Uterus (tissue), 4 donors: Measurements from ENCODE around the gene OTOP2. TPM values are rescaled to one million over a fixed set of nuclear protein-coding genes. Genes with fewer than 3 reads are reported as not detected.
"Not testable (repeated sequence)": the region's sequence is repeated elsewhere in the genome, so short reads cannot be mapped to it uniquely, and the experiment has no call there.

Experiments
- DNase-seq, 2 donors: peaks; one replicate each; pipeline ENCODE4 v3.0.0-alpha.2; 2019 to 2020
- H3K27ac ChIP-seq, 2 donors: fragments of 200-600 bp; sonication (generic); 1 replicate in 1 of 2; 2 replicates in 1 of 2; pipeline ENCODE4 v1.5.1; 2016 to 2018
- H3K27me3 ChIP-seq, 2 donors: fragments of 200-600 bp; sonication (generic); one replicate each; pipeline ENCODE4 v1.5.1; 2018 to 2019; ENCODE audit warnings: control low read depth in 1 of 2
- H3K36me3 ChIP-seq, 2 donors: fragments of 200-600 bp; sonication (generic); one replicate each; pipeline ENCODE4 v1.5.1; 2019; ENCODE audit warnings: control low read depth in 1 of 2
- H3K4me1 ChIP-seq, 2 donors: fragments of 200-600 bp; sonication (generic); one replicate each; pipeline ENCODE4 v1.5.1; 2018 to 2019; ENCODE audit warnings: control low read depth in 1 of 2
- H3K4me3 ChIP-seq, 2 donors: fragments of 200-600 bp; sonication (generic); 1 replicate in 1 of 2; 2 replicates in 1 of 2; pipeline ENCODE4 v1.5.1; 2018 to 2019; ENCODE audit warnings: mild to moderate bottlenecking in 1 of 2
- H3K9me3 ChIP-seq, 2 donors: fragments of 200-600 bp; sonication (generic); one replicate each; pipeline ENCODE4 v1.5.1; 2019; ENCODE audit warnings: control low read depth in 1 of 2
- POLR2A ChIP-seq, 2 donors: fragments of 450-650 bp; IDR thresholded peaks; one replicate each; pipeline ENCODE4 v1.6.1; 2016; ENCODE audit warnings: antibody characterized with exemption in 2 of 2, mild to moderate bottlenecking in 1 of 2, moderate library complexity in 1 of 2
- intact Hi-C: fragments of 100-400 bp; cut with DNase I; formaldehyde crosslinking; loops from one replicate; pipeline ENCODE4 v1.15.1; 2023; ENCODE audit warnings: low total_unique reads
- total RNA-seq, 4 donors: library from RNA; depleted of rRNA in 3 of 4; stranded (reverse); fragments of >200 nt in 3 of 4; gene quantifications; one replicate each; pipeline versions ENCODE4 v1.1.0 to v1.2.4, GENCODE V29; 2014 to 2023
- TF ChIP-seq, protein P1 (sequence below), 4 experiments: fragments of 200-600 bp in 2 of 4; fragments of 450-650 bp in 2 of 4; sonication (generic) in 2 of 4; IDR thresholded peaks; one replicate each; pipeline ENCODE4 v1.5.1; 2016 to 2019; ENCODE audit warnings: antibody characterized with exemption in 4 of 4, mild to moderate bottlenecking in 2 of 4, moderate library complexity in 1 of 4
- donor health status: DM: yes; HTN: yes; CAD: no.

Gene OTOP2
- total RNA-seq, 4 donors from 2014 or later: 0.46 TPM; not detected in 3

DNA sequence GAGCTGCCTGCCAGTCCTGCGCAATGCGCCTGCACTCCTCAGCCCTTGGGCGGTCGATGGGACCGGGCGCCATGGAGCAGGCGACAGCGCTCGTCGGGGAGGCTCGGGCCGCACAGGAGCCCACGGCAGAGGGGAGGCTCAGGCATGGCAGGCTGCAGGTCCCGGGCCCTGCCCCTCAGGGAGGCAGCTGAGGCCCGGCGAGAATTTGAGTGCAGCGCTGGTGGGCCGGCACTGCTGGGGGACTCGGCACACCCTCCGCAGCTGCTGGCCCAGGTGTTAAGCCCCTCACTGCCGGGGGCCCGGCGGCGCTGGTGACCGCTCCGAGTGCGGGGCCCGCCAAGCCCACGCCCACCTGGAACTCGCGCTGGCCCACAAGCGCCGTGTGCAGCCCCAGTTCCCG is 17.1 kb upstream of the OTOP2 start:
- Histone ChIP-seq H3K36me3 (no peaks in the 10 kb centered on the region), H3K4me1 (no peaks in the 10 kb centered on the region), H3K27me3 (peaks cover 0 to 5% of the 10 kb centered on the region in 2 donors), H3K27ac (no peak overlapping the region), H3K9me3 (no peaks in the 10 kb centered on the region), H3K4me3 (no peak overlapping the region)
- intact Hi-C loops: no loop called here
- no peak for DNase-seq
- no peak for TF ChIP-seq POLR2A (IDR thresholded peaks at IDR 0.05)
- TF ChIP-seq, protein P1, sequence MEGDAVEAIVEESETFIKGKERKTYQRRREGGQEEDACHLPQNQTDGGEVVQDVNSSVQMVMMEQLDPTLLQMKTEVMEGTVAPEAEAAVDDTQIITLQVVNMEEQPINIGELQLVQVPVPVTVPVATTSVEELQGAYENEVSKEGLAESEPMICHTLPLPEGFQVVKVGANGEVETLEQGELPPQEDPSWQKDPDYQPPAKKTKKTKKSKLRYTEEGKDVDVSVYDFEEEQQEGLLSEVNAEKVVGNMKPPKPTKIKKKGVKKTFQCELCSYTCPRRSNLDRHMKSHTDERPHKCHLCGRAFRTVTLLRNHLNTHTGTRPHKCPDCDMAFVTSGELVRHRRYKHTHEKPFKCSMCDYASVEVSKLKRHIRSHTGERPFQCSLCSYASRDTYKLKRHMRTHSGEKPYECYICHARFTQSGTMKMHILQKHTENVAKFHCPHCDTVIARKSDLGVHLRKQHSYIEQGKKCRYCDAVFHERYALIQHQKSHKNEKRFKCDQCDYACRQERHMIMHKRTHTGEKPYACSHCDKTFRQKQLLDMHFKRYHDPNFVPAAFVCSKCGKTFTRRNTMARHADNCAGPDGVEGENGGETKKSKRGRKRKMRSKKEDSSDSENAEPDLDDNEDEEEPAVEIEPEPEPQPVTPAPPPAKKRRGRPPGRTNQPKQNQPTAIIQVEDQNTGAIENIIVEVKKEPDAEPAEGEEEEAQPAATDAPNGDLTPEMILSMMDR (IDR thresholded peaks at IDR 0.05): no peak

DNA sequence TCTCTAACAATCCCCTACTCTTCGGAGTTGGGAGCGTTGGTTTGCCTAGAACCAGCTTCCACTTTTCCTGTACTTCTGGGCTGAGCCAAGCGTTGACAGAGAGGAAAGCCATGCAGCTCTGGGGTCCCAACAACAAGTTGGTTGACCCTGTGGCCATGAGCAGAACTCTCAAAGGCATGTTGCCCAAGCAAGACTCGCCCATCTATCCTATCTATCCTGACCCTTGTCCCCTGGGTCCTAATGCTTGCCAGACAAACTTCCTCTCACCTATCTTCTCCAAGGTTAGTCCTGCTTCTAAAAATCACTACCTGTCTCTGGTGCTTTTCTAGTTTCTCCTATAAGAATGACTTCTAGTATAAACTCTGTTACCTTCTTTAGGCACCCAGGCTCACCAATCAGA is 15.0 kb upstream of the OTOP2 start:
- DNase-seq, H3K9me3 ChIP-seq, H3K27ac ChIP-seq, H3K4me1 ChIP-seq, H3K4me3 ChIP-seq, intact Hi-C loops, H3K27me3 ChIP-seq, H3K36me3 ChIP-seq: not testable (repeated sequence)

DNA sequence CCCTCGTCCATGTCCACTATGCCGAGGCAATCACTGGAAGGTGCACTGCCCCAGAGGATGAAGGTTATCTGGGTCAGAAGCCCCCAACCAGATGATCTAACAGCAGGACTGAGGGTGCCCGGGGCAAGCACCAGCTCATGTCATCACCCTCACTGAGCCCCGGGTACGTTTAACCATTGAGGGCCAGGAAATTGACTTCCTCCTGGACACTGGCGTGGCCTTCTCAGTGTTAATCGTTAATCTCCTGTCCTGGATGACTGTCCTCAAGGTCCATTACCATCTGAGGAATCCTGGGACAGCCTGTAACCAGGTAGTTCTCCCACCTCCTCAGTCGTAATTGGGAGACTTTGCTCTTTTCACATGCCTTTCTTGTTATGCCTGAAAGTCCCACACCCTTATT is 12.7 kb upstream of the OTOP2 start:
- H3K36me3 ChIP-seq, intact Hi-C loops, H3K9me3 ChIP-seq, H3K27ac ChIP-seq, H3K27me3 ChIP-seq, H3K4me3 ChIP-seq, DNase-seq, H3K4me1 ChIP-seq: not testable (repeated sequence)

DNA sequence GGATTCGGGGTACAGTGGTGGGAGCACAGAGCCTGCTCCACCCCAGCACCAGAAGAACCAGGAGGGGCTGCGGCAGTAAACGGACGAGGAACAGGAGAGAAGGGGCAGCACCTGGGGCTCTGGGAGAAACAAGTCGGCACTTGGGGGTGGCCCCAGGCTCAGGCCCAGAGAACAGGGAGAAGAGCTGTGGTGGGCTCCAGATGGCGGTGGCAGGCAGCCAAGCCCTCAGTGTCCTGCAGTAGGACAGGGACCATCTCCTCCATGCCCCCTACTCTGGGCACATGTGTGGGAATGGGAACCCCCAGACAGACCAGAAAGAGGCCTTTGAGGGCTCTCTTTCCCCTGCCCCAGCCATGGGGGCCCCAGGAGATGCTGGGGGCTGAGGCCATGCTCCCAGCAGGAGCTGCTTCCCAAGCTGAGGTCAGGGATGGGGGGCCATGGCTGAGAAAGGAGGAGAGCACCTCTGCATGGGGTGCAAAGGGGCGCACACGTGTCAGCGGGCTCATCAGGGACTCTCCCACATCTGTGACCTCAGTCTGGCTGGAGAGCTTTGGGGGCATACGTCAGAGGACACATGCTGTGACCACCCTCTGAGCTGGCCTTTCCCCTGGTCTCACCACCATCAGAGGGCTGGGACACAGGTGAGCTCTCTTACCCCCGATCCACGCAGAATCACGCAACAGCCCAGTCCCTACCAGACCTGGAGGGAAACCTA is 7.8 kb upstream of the OTOP2 start:
- no peaks in the 10 kb centered on the region for H3K4me1 ChIP-seq
- no peaks in the 10 kb centered on the region for H3K27me3 ChIP-seq
- no peaks in the 10 kb centered on the region for H3K9me3 ChIP-seq
- no peak for DNase-seq
- TF ChIP-seq, protein P1 (IDR thresholded peaks at IDR 0.05): no peak
- TF ChIP-seq POLR2A (IDR thresholded peaks at IDR 0.05): no peak
- no peak overlapping the region for H3K27ac ChIP-seq
- intact Hi-C loops: no loop called here
- no peaks in the 10 kb centered on the region for H3K36me3 ChIP-seq
- H3K4me3 ChIP-seq: no peak overlapping the region

DNA sequence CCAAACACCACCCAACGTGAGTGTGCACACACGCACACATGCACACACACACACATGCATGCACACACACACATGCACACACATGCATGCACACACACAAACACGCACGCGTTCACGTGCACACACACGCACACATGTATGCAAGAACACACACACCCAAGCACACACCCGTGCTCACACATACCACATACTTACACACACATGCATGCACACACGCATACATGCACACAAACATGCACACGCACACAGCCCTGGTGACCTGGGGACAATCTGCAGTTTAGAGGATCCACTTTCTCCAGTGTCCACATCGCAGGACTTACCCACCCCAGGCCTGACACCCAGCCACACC is 7.2 kb upstream of the OTOP2 start:
- Histone ChIP-seq H3K27ac (no peak overlapping the region), H3K9me3 (no peaks in the 10 kb centered on the region), H3K27me3 (no peaks in the 10 kb centered on the region), H3K4me3 (no peak overlapping the region), H3K36me3 (no peaks in the 10 kb centered on the region), H3K4me1 (no peaks in the 10 kb centered on the region)
- intact Hi-C loops: no loop called here
- DNase-seq: no peak
- no peak for TF ChIP-seq POLR2A (IDR thresholded peaks at IDR 0.05)
- TF ChIP-seq, protein P1 (IDR thresholded peaks at IDR 0.05): no peak

DNA sequence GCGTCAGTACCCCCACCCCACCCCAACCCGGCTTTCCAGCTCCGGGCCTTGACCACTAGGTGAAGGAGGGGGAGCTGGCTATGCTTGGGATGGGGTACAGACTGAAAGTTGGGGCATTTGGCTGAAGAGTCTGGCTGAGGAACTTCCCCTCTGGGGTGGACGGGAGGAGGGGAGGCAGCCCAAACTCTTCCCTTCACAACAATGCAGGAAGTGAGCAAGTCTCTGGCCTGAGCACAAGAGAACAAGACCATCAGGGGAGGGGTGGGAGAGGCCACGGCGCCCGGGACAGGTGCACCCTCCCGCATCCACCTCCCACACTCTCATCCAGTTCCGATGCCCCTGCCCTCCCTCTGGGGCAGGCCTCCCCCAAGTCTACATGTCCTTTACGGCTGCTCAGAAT is 6.6 kb upstream of the OTOP2 start:
- no peak for TF ChIP-seq POLR2A (IDR thresholded peaks at IDR 0.05)
- TF ChIP-seq, protein P1 (IDR thresholded peaks at IDR 0.05): no peak
- intact Hi-C loops: no loop called here

More for the DNA sequence above, 6.6 kb upstream of the OTOP2 start:
- DNase-seq: no peak
- no peaks in the 10 kb centered on the region for H3K4me1 ChIP-seq
- no peaks in the 10 kb centered on the region for H3K36me3 ChIP-seq
- no peaks in the 10 kb centered on the region for H3K9me3 ChIP-seq
- H3K4me3 ChIP-seq: no peak overlapping the region
- H3K27ac ChIP-seq: no peak overlapping the region
- no peaks in the 10 kb centered on the region for H3K27me3 ChIP-seq
